Measurements from ENCODE around the gene PDE8B.

GRCh38 chr5:77232574-77233358, 22.3 kb downstream of the PDE8B start:
- no peak for TF ChIP-seq USF2 (IDR thresholded peaks at IDR 0.05; ENCODE audit: borderline replicate concordance, low read depth, low read length)
- no peak for TF ChIP-seq CTCF (IDR thresholded peaks at IDR 0.05)
- no peak for TF ChIP-seq SMC3 (IDR thresholded peaks at IDR 0.05; ENCODE audit: low read depth, low read length)
- no peak for TF ChIP-seq MAX (IDR thresholded peaks at IDR 0.05; ENCODE audit: low read depth)
- no peak for TF ChIP-seq REST (IDR thresholded peaks at IDR 0.05; ENCODE audit: low read depth, low read length)
- TF ChIP-seq ZBTB33 (IDR thresholded peaks at IDR 0.05; ENCODE audit: borderline replicate concordance, low read depth) = no peak
- TF ChIP-seq GABPA (IDR thresholded peaks at IDR 0.05; ENCODE audit: low read depth) = no peak
- no peak for TF ChIP-seq TAF1 (IDR thresholded peaks at IDR 0.05; ENCODE audit: borderline replicate concordance, low read depth, low read length)
- TF ChIP-seq USF1 (IDR thresholded peaks at IDR 0.05; ENCODE audit: borderline replicate concordance, low read depth) = no peak
- TF ChIP-seq EZH2phosphoT487 (IDR thresholded peaks at IDR 0.05; ENCODE audit: borderline replicate concordance, low read depth) = no peak
- no peak for TF ChIP-seq TCF12 (IDR thresholded peaks at IDR 0.05)
- TF ChIP-seq NFIC (IDR thresholded peaks at IDR 0.05; ENCODE audit: borderline replicate concordance) = no peak

All from SK-N-SH (cell line).